Measurements from ENCODE around the gene NLGN1. TPM values are rescaled to one million over a fixed set of nuclear protein-coding genes. Genes with fewer than 3 reads are reported as not detected.

Gene NLGN1
- total RNA-seq, 1 donor from 2014 or later: 34.8 TPM

DNA sequence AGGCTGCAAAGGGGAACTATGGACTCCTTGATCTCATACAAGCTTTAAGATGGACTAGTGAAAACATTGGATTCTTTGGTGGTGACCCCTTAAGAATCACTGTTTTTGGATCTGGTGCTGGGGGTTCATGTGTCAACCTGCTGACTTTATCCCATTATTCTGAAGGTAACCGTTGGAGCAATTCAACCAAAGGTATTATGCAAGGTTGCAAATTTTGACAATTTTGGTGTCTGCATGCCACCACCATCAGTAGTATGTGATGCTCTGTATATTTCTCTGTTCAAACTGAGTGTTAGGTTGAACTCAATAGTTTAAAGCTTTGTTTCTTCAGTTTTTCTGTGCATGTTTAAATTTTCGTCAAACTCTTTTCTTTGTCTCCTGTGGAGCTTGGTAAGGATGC lies 877.8 kb downstream of the NLGN1 start:
- TF ChIP-seq EZH2phosphoT487 (IDR thresholded peaks at IDR 0.05): no peak
- TF ChIP-seq, protein P1, sequence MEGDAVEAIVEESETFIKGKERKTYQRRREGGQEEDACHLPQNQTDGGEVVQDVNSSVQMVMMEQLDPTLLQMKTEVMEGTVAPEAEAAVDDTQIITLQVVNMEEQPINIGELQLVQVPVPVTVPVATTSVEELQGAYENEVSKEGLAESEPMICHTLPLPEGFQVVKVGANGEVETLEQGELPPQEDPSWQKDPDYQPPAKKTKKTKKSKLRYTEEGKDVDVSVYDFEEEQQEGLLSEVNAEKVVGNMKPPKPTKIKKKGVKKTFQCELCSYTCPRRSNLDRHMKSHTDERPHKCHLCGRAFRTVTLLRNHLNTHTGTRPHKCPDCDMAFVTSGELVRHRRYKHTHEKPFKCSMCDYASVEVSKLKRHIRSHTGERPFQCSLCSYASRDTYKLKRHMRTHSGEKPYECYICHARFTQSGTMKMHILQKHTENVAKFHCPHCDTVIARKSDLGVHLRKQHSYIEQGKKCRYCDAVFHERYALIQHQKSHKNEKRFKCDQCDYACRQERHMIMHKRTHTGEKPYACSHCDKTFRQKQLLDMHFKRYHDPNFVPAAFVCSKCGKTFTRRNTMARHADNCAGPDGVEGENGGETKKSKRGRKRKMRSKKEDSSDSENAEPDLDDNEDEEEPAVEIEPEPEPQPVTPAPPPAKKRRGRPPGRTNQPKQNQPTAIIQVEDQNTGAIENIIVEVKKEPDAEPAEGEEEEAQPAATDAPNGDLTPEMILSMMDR (IDR thresholded peaks at IDR 0.05): no peak
- no peak for TF ChIP-seq EZH2 (IDR thresholded peaks at IDR 0.05)
- Mint-ChIP-seq H3K27me3 (ENCODE audit: insufficient read depth, low read depth) (no peaks in the 10 kb centered on the region), H3K4me3 (no peak overlapping the region), H3K9me3 (no peaks in the 10 kb centered on the region), H3K27ac (no peak overlapping the region), H3K4me1 (no peaks in the 10 kb centered on the region), H3K36me3 (no peaks in the 10 kb centered on the region)
- no peaks in the 10 kb centered on the region for H3K9me3 ChIP-seq (ENCODE audit: low read depth)
- DNase-seq (ENCODE audit: low spot score): no peak
- H3K27me3 ChIP-seq: no peaks in the 10 kb centered on the region
- no peaks in the 10 kb centered on the region for H3K79me2 ChIP-seq (ENCODE audit: low read depth)
- H3K4me1 ChIP-seq: no peaks in the 10 kb centered on the region
- no peaks in the 10 kb centered on the region for H4K20me1 ChIP-seq (ENCODE audit: low read depth)
- H3K9ac ChIP-seq: no peak overlapping the region
- H3K4me3 ChIP-seq: no peak overlapping the region
- H3K36me3 ChIP-seq: no peaks in the 10 kb centered on the region
- no peak overlapping the region for H3K4me2 ChIP-seq
- H3F3A ChIP-seq (ENCODE audit: low read depth): no peaks in the 10 kb centered on the region
- no peak overlapping the region for H3K27ac ChIP-seq
- no peak overlapping the region for H2AFZ ChIP-seq (replicated peaks)

DNA sequence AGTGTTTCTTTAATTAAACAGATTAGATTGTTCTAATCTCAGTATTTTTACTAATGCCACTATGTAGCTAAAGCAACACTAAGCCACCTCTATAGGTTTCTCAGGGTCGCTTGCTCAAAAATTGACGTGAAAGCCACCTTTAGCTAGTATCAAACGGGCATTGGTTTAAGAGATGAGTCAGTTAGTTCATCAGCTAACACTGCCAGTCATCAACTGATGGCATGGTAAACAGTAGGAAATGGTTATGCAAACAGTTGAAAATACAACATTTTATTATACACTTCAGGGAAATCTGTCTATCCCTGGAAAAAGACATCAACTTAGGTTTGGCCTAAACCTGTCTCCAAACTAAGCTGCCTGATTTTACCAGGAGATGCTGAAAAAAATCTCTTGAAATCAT lies 879.3 kb downstream of the NLGN1 start:
- H3K9ac ChIP-seq: no peak overlapping the region
- no peaks in the 10 kb centered on the region for H3K27me3 ChIP-seq
- no peaks in the 10 kb centered on the region for H3K4me1 ChIP-seq
- H3K27ac Mint-ChIP-seq: no peak overlapping the region
- H3F3A ChIP-seq (ENCODE audit: low read depth): no peaks in the 10 kb centered on the region
- H3K4me3 Mint-ChIP-seq: no peak overlapping the region
- H3K27me3 Mint-ChIP-seq (ENCODE audit: insufficient read depth, low read depth): no peaks in the 10 kb centered on the region
- H3K9me3 Mint-ChIP-seq: no peaks in the 10 kb centered on the region
- peaks cover 3% of the 10 kb centered on the region for H3K36me3 Mint-ChIP-seq
- no peak overlapping the region for H3K4me2 ChIP-seq
- H3K36me3 ChIP-seq: no peaks in the 10 kb centered on the region
- no peak overlapping the region for H3K27ac ChIP-seq
- H3K4me1 Mint-ChIP-seq: no peaks in the 10 kb centered on the region
- no peak overlapping the region for H2AFZ ChIP-seq (replicated peaks)
- no peak for DNase-seq (ENCODE audit: low spot score)
- no peaks in the 10 kb centered on the region for H3K9me3 ChIP-seq (ENCODE audit: low read depth)
- no peak for TF ChIP-seq EZH2 (IDR thresholded peaks at IDR 0.05)
- TF ChIP-seq EZH2phosphoT487 (IDR thresholded peaks at IDR 0.05): no peak
- TF ChIP-seq, protein P1 (IDR thresholded peaks at IDR 0.05): no peak
- H4K20me1 ChIP-seq (ENCODE audit: low read depth): no peaks in the 10 kb centered on the region
- no peaks in the 10 kb centered on the region for H3K79me2 ChIP-seq (ENCODE audit: low read depth)
- no peak overlapping the region for H3K4me3 ChIP-seq

DNA sequence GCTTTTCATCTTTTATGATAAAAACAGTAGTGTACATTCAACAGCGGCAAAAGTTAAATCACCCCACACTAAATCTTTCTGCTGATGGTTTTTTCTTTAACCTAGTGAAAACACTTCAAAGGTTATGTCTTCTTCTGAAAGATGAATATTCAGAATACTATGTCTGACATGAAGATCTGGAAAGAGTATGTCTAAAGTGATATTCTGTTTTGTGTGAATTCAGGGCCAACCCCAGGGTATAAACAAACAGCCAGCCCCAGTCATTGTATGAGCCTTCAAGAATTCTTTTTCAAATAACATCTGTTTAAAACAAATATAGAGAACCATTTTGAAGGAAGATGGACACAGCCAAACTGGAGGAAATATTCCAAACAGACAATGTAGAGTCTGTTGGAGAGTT lies 880.5 kb downstream of the NLGN1 start:
- no peaks in the 10 kb centered on the region for H3K4me1 Mint-ChIP-seq
- TF ChIP-seq, protein P1 (IDR thresholded peaks at IDR 0.05): no peak
- TF ChIP-seq EZH2phosphoT487 (IDR thresholded peaks at IDR 0.05): no peak
- TF ChIP-seq EZH2 (IDR thresholded peaks at IDR 0.05): no peak
- Histone ChIP-seq H3K9me3 (ENCODE audit: low read depth) (no peaks in the 10 kb centered on the region), H3K36me3 (no peaks in the 10 kb centered on the region), H3K27me3 (no peaks in the 10 kb centered on the region), H3F3A (ENCODE audit: low read depth) (no peaks in the 10 kb centered on the region), H4K20me1 (ENCODE audit: low read depth) (no peaks in the 10 kb centered on the region), H3K4me2 (no peak overlapping the region), H2AFZ (replicated peaks) (no peak overlapping the region), H3K9ac (no peak overlapping the region), H3K79me2 (ENCODE audit: low read depth) (no peaks in the 10 kb centered on the region), H3K27ac (no peak overlapping the region), H3K4me3 (no peak overlapping the region), H3K4me1 (no peaks in the 10 kb centered on the region)
- H3K27ac Mint-ChIP-seq: no peak overlapping the region
- no peak for DNase-seq (ENCODE audit: low spot score)
- H3K27me3 Mint-ChIP-seq (ENCODE audit: insufficient read depth, low read depth): no peaks in the 10 kb centered on the region
- H3K36me3 Mint-ChIP-seq: peaks cover 3% of the 10 kb centered on the region
- no peak overlapping the region for H3K4me3 Mint-ChIP-seq
- no peaks in the 10 kb centered on the region for H3K9me3 Mint-ChIP-seq
